HG03575 (cell line): ENCODE results near the gene RASA4.
"Not testable (repeated sequence)": the region's sequence is repeated elsewhere in the genome, so short reads cannot be mapped to it uniquely, and the experiment has no call there.

Experiments
- ATAC-seq: cut with Tn5 transposase; IDR thresholded peaks from one replicate; pipeline ENCODE4 v1.9.1; 2021; ENCODE audit not compliant: unreplicated experiment, insufficient number of reproducible peaks, low FRiP score; ENCODE audit errors: extremely low read depth

RASA4 gene

DNA sequence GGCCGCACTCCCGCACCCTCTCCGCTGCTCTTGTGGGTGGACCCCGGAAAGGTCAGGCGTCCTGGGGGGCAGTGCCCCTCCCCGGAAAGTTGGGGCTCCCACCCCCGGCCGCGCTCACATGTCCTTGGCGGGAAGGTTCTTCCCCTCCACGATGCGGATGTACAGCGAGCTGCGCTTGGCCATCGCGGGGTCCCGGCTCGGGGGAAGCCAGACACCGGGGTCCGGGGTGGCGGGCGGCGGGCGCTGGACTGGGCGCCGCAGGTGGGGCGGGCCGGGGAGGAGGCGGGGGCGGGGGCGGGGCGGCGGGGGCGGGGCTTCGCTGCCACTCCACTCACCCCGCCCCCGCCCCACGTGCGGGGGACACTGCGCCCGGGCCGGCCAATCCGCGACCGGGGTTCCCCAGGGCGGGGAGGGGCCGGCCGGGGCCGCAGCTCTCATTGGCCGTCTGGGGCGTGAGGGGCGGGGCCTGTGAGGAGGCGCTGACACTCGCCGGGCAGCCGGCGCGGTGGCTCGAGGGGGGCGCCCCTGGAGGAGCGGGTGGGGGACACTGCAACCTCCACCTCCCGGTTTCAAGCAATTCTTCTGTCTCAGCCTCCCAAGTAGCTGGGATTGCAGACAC lies at the start of gene RASA4:
TSS of gene RASA4 (minus strand) at position 250 of the 619 bp plus-strand sequence. CDS start at position 183, 67 bp downstream.
- ATAC-seq, result not testable (repeated sequence)

DNA sequence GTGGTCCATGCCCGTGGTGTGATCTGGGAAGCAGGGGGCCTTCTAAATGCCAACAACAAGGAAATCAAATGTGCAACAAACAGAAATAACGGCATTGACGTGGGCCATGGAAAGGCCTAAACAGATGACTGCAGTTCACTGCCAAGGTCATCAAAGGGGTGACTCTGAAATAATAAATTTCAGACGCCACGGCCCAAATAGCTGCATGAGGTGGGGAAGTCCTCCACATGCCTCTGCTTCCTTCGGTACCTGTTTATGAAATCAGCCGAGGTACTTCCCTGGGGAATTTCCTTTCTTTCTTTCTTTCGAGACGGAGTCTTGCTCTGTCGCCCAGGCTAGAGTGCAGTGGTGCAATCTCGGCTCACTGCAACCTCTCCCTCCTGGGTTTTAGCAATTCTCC lies 48.2 kb upstream of the RASA4 start:
- ATAC-seq, result not testable (repeated sequence)

GRCh38 chr7:102649924-102650323 lies 33.4 kb upstream of the RASA4 start, which contains the start of gene SPDYE2B:
SPDYE2B (plus strand) TSS chr7:102650319; CDS start chr7:102652349, 2,030 bp downstream.
- not testable (repeated sequence) for ATAC-seq

DNA sequence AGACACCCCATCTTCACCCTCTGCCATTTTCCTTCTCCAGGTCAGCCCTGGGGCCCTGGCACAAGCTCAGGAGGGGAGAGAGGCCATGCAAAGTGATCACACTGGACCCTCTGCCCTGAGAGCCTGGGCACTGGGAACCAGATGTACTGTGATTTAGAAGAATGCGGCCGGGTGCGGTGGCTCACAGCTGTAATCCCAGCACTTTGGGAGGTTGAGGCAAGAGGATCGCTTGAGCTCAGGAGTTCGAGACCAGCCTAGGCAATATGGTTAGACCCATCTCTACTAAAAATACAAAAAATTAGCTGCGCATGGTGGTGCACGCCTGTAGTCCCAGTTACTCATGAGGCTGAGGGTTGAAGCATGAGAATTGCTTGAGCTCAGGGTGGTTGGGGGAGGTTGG lies 31.3 kb upstream of the RASA4 start:
- ATAC-seq, result not testable (repeated sequence)

- ATAC-seq, result not testable (repeated sequence)
Observed at GRCh38 chr7:102643404-102643803, 26.8 kb upstream of the RASA4 start.

GRCh38 chr7:102642691-102643090 lies 26.1 kb upstream of the RASA4 start, which contains the start of gene UPK3BL1:
UPK3BL1 (minus strand) TSS chr7:102642791; CDS start chr7:102642741, 50 bp downstream.
- not testable (repeated sequence) for ATAC-seq

GRCh38 chr7:102638848-102639247 lies 22.3 kb upstream of the RASA4 start:
- ATAC-seq, result not testable (repeated sequence)

DNA sequence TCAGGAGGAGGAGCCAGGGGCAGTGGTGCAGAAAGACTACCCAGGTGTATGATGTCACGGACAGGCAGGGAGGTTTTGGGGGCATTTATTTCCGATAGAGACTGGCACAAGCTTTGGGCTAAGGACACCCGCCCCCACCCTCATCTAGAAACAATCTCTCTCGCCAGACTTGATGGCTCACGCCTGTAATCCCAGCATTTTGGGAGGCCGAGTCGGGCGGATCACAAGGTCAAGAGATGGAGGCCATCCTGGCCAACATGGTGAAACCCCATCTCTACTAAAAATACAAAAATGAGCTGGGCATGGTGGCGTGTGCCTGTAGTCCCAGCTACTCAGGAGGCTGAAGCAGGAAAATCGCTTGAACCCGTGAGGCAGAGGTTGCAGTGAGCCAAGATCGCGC lies 20.4 kb upstream of the RASA4 start:
- not testable (repeated sequence) for ATAC-seq

DNA sequence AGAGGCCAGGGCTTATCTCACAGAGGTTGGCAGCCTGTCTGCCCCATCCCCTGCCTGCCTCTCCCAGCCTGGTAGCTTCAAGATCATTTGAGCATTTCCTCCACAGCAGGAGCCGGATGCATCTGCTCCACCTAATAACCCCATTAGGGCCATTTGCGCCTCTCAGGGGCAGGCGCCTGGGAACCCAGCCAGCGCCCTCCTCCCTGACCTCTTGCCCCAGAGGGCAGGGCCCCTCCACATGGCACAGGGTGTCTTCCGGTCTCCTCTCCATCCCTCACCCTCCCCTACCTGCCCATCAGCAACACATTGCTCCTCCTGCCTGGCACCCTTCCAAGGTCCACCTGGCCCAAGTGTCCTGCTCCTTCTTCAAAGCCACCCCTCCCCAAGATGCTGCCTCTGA lies 18.8 kb upstream of the RASA4 start:
- ATAC-seq, result not testable (repeated sequence)

- not testable (repeated sequence) for ATAC-seq
Observed at GRCh38 chr7:102634299-102634698, 17.7 kb upstream of the RASA4 start.

- ATAC-seq, result not testable (repeated sequence)
Observed at GRCh38 chr7:102630622-102631021, 14.1 kb upstream of the RASA4 start.

- not testable (repeated sequence) for ATAC-seq
Observed at GRCh38 chr7:102627271-102627904, 10.8 kb upstream of the RASA4 start.

DNA sequence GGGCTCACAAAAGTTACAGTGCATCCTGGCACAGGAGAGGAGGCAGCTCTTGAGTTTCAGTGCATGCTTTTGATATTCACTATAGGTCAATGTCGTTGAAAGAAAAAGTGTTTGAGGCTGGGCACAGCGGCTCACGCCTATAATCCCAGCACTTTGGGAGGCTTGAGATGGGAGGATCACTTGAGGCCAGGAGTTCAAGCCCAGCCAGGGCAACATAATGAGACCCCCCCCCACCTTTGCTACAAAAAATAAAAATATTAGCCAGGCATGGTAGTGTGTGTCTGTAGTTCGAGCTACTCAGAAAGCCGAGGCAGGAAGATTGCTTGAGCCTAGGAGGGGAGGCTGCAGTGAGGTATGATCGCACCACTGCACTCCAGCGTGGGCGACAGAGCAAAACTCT lies 1.6 kb upstream of the RASA4 start:
- not testable (repeated sequence) for ATAC-seq

DNA sequence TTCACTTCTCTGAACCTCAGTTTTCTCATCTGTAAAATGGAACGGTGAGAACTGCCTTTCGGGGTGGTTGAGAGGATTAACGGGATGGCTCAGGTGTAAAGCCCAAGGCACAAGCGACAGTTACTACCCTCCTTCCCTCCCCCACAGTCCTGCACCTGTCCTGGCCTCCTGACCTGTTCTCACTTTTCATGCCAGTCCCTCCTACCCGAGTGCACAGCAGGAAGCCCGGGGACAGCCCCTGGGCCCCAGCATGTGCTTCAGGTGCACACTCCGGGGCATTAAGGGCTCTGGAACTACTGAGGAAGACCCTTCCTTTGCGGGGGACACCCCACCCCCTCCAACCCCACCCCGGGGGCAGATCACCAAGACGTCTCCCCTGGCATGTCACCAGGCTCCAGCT lies 626 bp downstream of the RASA4 start:
- ATAC-seq, result not testable (repeated sequence)

DNA sequence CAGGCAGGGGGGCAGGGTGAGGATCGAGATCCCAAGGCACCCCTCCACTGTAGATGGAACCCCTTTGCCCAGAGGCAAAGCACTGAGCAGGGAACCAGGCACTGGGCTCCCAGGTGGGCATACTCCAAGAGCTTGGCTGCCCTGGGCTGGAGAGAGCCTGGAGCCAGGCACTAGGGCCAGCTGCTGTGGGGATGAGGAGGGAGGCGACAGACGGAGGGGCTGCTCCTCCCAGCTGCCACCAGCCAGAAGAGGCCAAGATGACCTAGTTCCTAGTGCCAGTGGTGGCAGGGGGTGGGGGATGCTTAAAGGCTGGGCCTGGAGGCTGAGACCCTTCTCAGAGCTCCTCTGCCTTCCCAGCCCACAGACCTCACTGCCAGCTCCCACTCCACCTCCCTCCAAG lies 1.7 kb downstream of the RASA4 start:
- ATAC-seq, result not testable (repeated sequence)

- ATAC-seq, result not testable (repeated sequence)
Observed at GRCh38 chr7:102614346-102614697, 2.2 kb downstream of the RASA4 start.

DNA sequence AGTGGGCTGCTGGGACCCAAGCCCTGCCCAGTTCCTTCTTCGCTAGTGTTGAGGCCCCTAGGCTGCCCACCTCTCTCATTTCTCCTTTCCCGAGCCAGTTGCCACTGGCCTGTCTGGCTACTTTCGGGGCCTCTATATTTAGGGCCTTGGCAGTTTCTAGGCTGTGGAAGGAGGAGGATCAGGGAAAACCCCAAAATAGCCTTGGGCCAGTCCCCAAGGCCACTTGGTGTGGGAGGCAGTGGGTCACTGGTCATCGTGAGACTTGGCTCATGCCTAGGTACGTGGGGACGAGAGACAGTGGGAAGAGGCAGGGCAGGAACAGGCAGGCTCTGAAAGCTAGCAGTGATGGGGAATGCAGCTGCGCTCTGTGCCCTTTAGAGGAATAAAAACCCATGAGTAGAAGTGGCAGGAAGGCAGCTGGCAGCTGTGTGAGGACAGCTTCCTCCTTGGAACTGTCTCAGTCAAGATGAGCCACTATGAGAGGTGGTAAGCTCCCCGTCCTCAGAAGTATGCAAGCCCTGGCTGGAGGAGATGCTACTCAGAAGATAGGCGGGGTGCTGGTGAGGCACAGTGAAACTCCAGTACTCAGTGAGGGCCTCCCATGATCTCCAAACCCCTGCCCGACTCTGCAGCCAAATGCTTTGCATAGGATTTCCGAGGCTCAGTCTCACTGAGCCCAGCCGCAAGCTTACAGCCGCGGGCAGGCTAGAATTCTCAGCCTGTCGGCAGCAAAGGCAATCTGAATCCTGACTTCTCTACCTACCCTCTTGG lies 2.8 kb downstream of the RASA4 start:
- not testable (repeated sequence) for ATAC-seq

GRCh38 chr7:102611675-102612325 lies 4.8 kb downstream of the RASA4 start:
- not testable (repeated sequence) for ATAC-seq

DNA sequence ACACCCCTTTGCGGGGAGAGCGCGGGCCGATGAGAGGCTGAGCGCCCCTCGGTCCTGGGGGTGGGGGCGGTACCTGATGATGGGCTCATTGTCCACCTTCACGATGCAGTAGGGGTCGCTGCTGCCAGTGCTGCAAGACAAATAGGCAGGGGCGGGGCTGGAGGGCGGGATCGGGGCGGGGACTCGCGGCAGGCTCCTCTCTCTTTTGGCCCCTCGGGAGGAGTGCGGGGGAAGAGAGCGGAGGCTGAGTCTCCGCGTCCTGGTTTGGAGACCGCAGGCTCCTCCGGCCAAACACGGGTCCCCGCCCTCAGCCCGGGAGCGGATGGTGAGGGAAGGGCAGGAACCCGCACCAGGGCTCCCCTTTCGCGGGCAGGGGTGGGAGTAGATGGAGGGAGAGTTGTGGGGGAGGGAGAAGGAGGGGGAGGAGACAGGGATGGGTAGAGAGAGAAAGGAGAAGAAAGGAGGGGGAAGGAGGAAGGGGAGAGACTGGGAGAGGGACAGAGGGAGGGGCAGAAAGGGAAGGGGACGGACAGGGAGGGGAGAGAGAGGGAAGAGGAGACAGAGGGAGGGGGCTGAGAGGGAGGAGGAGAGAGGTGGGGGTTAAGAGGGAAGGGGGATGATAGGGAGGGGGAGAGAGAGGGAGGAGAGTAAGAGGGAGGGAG lies 5.4 kb downstream of the RASA4 start:
- not testable (repeated sequence) for ATAC-seq
